Embryonic facial prominence (tissue), 1 donor: ENCODE data around the gene LHX4.

ENCODE experiments used
- DNase-seq: peaks from one replicate; pipeline ENCODE4 v3.0.0-alpha.2; 2016; ENCODE audit errors: extremely low spot score

The LHX4 gene

GRCh38 chr1:180243517-180244221 lies 13.6 kb downstream of the LHX4 start:
- DNase-seq: no peak

- DNase-seq: no peak
Observed at GRCh38 chr1:180244840-180245239, 14.8 kb downstream of the LHX4 start.

GRCh38 chr1:180246579-180246978 lies 16.5 kb downstream of the LHX4 start:
- no peak for DNase-seq

GRCh38 chr1:180247061-180247460 lies 17.0 kb downstream of the LHX4 start:
- DNase-seq: no peak

- no peak for DNase-seq
Observed at GRCh38 chr1:180247580-180247979, 17.5 kb downstream of the LHX4 start.

- no peak for DNase-seq
Observed at GRCh38 chr1:180248176-180248575, 18.1 kb downstream of the LHX4 start.

- no peak for DNase-seq
Observed at GRCh38 chr1:180248731-180249681, 18.9 kb downstream of the LHX4 start.

- DNase-seq: no peak
Observed at GRCh38 chr1:180249725-180250498, 19.8 kb downstream of the LHX4 start.

- DNase-seq: no peak
Observed at GRCh38 chr1:180250499-180250770, 20.4 kb downstream of the LHX4 start.

GRCh38 chr1:180250883-180251509 lies 20.9 kb downstream of the LHX4 start:
- DNase-seq: no peak

GRCh38 chr1:180251526-180252305 lies 21.7 kb downstream of the LHX4 start:
- DNase-seq: no peak

- no peak for DNase-seq
Observed at GRCh38 chr1:180252638-180253536, 22.8 kb downstream of the LHX4 start.

GRCh38 chr1:180253585-180254495 lies 23.8 kb downstream of the LHX4 start:
- DNase-seq: no peak

GRCh38 chr1:180254496-180254819 lies 24.4 kb downstream of the LHX4 start:
- DNase-seq: no peak

- no peak for DNase-seq
Observed at GRCh38 chr1:180254854-180255253, 24.8 kb downstream of the LHX4 start.

- no peak for DNase-seq
Observed at GRCh38 chr1:180255536-180256340, 25.7 kb downstream of the LHX4 start.

- no peak for DNase-seq
Observed at GRCh38 chr1:180256341-180257027, 26.4 kb downstream of the LHX4 start.

GRCh38 chr1:180257028-180257386 lies 26.9 kb downstream of the LHX4 start:
- no peak for DNase-seq
